Rectal smooth muscle tissue (tissue), 1 donor: ENCODE data around the gene MIER1.
A peak's percentile ranks its signal among the peaks of the same experiment; 100 is the strongest.
"Not testable (repeated sequence)": the region's sequence is repeated elsewhere in the genome, so short reads cannot be mapped to it uniquely, and the experiment has no call there.

Experiments used
- H3K27ac ChIP-seq: one replicate; pipeline ENCODE4 v1.7.0; 2013; ENCODE audit warnings: low read depth, low read length, inconsistent platforms
- H3K27me3 ChIP-seq: one replicate; pipeline ENCODE4 v1.7.0; 2013; ENCODE audit warnings: low read length; ENCODE audit not compliant: control insufficient read depth, insufficient read depth
- H3K36me3 ChIP-seq: one replicate; pipeline ENCODE4 v1.7.0; 2013; ENCODE audit warnings: low read length; ENCODE audit not compliant: control insufficient read depth, insufficient read depth
- H3K4me1 ChIP-seq: one replicate; pipeline ENCODE4 v1.7.0; 2013; ENCODE audit warnings: low read length; ENCODE audit not compliant: control insufficient read depth, insufficient read depth
- H3K4me3 ChIP-seq: one replicate; pipeline ENCODE4 v1.7.0; 2013; ENCODE audit warnings: low read length
- H3K9ac ChIP-seq: one replicate; pipeline ENCODE4 v1.7.0; 2013; ENCODE audit warnings: low read length

Gene MIER1

GRCh38 chr1:66944330-66945274, 19.8 kb downstream of the MIER1 start:
- no peaks in the 10 kb centered on the region for H3K27me3 ChIP-seq
- no peak overlapping the region for H3K27ac ChIP-seq
- no peaks in the 10 kb centered on the region for H3K4me1 ChIP-seq
- H3K36me3 ChIP-seq, result peaks cover 11% of the 10 kb centered on the region
- no peak overlapping the region for H3K4me3 ChIP-seq
- no peak overlapping the region for H3K9ac ChIP-seq

- Histone ChIP-seq H3K36me3 (peaks cover 11% of the 10 kb centered on the region), H3K4me1 (no peaks in the 10 kb centered on the region), H3K27ac (no peak overlapping the region), H3K4me3 (no peak overlapping the region), H3K9ac (no peak overlapping the region), H3K27me3 (no peaks in the 10 kb centered on the region)
Observed at GRCh38 chr1:66945316-66945715, 20.5 kb downstream of the MIER1 start.

- H3K36me3 ChIP-seq, result peaks cover 11% of the 10 kb centered on the region
- no peak overlapping the region for H3K4me3 ChIP-seq
Observed at GRCh38 chr1:66947267-66947666, 22.5 kb downstream of the MIER1 start.

GRCh38 chr1:66951513-66951912, 26.7 kb downstream of the MIER1 start:
- peaks cover 12% of the 10 kb centered on the region for H3K36me3 ChIP-seq
- H3K27me3 ChIP-seq, result no peaks in the 10 kb centered on the region
- no peak overlapping the region for H3K9ac ChIP-seq
- H3K4me1 ChIP-seq, result no peaks in the 10 kb centered on the region
- H3K4me3 ChIP-seq, result no peak overlapping the region
- no peak overlapping the region for H3K27ac ChIP-seq

More at GRCh38 chr1:66947267-66947666, 22.5 kb downstream of the MIER1 start:
- Histone ChIP-seq H3K27me3 (no peaks in the 10 kb centered on the region), H3K9ac (no peak overlapping the region), H3K27ac (no peak overlapping the region), H3K4me1 (no peaks in the 10 kb centered on the region)

GRCh38 chr1:66954208-66954607, 29.4 kb downstream of the MIER1 start:
- Histone ChIP-seq H3K9ac (no peak overlapping the region), H3K27ac (no peak overlapping the region), H3K4me1 (no peaks in the 10 kb centered on the region), H3K4me3 (no peak overlapping the region), H3K36me3 (peaks cover 4% of the 10 kb centered on the region), H3K27me3 (no peaks in the 10 kb centered on the region)

GRCh38 chr1:66957938-66958337, 33.1 kb downstream of the MIER1 start:
- H3K36me3 ChIP-seq, result peaks cover 4% of the 10 kb centered on the region
- H3K27me3 ChIP-seq, result no peaks in the 10 kb centered on the region
- no peak overlapping the region for H3K4me3 ChIP-seq
- no peak overlapping the region for H3K27ac ChIP-seq
- no peak overlapping the region for H3K9ac ChIP-seq
- H3K4me1 ChIP-seq, result no peaks in the 10 kb centered on the region

GRCh38 chr1:66966188-66966873, 41.5 kb downstream of the MIER1 start:
- not testable (repeated sequence) for H3K4me1 ChIP-seq, H3K36me3 ChIP-seq, H3K27ac ChIP-seq, H3K9ac ChIP-seq, H3K4me3 ChIP-seq, H3K27me3 ChIP-seq

- no peak overlapping the region for H3K27ac ChIP-seq
- no peaks in the 10 kb centered on the region for H3K27me3 ChIP-seq
- H3K4me3 ChIP-seq, result no peak overlapping the region
- H3K36me3 ChIP-seq, result peaks cover 7% of the 10 kb centered on the region
- no peaks in the 10 kb centered on the region for H3K4me1 ChIP-seq
- H3K9ac ChIP-seq, result no peak overlapping the region
Observed at GRCh38 chr1:66968574-66968973, 43.8 kb downstream of the MIER1 start.

- Histone ChIP-seq H3K4me1 (peaks cover 5% of the 10 kb centered on the region), H3K4me3 (no peak overlapping the region), H3K36me3 (peaks cover 9% of the 10 kb centered on the region), H3K27ac (no peak overlapping the region), H3K9ac (no peak overlapping the region), H3K27me3 (no peaks in the 10 kb centered on the region)
Observed at GRCh38 chr1:66978201-66978600, 53.4 kb downstream of the MIER1 start.

- H3K36me3 ChIP-seq, result peaks cover 11% of the 10 kb centered on the region
- not testable (repeated sequence) for H3K4me3 ChIP-seq, H3K27ac ChIP-seq, H3K27me3 ChIP-seq, H3K4me1 ChIP-seq, H3K9ac ChIP-seq
Observed at GRCh38 chr1:66979621-66980020, 54.8 kb downstream of the MIER1 start.

- Histone ChIP-seq H3K27me3 (no peaks in the 10 kb centered on the region), H3K27ac (peak overlapping the region; percentile 60), H3K9ac (no peak overlapping the region), H3K4me1 (peaks cover 5% of the 10 kb centered on the region), H3K36me3 (peaks cover 7% of the 10 kb centered on the region), H3K4me3 (no peak overlapping the region)
Observed at GRCh38 chr1:66980745-66981367, 56.1 kb downstream of the MIER1 start.

- H3K36me3 ChIP-seq, result peaks cover 9% of the 10 kb centered on the region
- peak overlapping the region; percentile 22 for H3K4me3 ChIP-seq
- peak overlapping the region; percentile 60 for H3K27ac ChIP-seq
- peaks cover 5% of the 10 kb centered on the region for H3K4me1 ChIP-seq
- H3K27me3 ChIP-seq, result no peaks in the 10 kb centered on the region
- no peak overlapping the region for H3K9ac ChIP-seq
Observed at GRCh38 chr1:66981679-66982078, 56.9 kb downstream of the MIER1 start.
